H1 (cell line): ENCODE results near the gene NDST3. TPM values are rescaled to one million over a fixed set of nuclear protein-coding genes. Genes with fewer than 3 reads are reported as not detected.

Source experiments
- CTCF ChIA-PET: fragments of 300-600 bp; sonication (Branson Sonifier 250); formaldehyde crosslinking; loops from one replicate; lab custom pipeline; 2021; ENCODE audit not compliant: partially characterized antibody; lab: Charles Lee
- POLR2A ChIA-PET: fragments of 300-600 bp; sonication (Branson Sonifier 250); formaldehyde crosslinking; loops from one replicate; lab custom pipeline; 2021; ENCODE audit warnings: inconsistent platforms; ENCODE audit not compliant: partially characterized antibody; lab: Charles Lee
- DNase-seq, 2 experiments: peaks; one replicate each; pipeline versions ENCODE4 v3.0.0 to v3.0.0-alpha.2; 2010 to 2022; ENCODE audit warnings: low spot score in 2 of 2, low read depth in 1 of 2, mixed read lengths in 1 of 2
- FAIRE-seq: peaks from 2 replicates; lab custom pipeline; 2011; peaks lifted over from hg19 to GRCh38; lab: Jason Lieb, UNC
- H2AFZ ChIP-seq: 2 replicates; pipeline ENCODE4 v1.8.1; 2012; ENCODE audit warnings: low read length, inconsistent platforms
- H2AK5ac ChIP-seq: 2 replicates; pipeline ENCODE4 v1.6.1; 2013; ENCODE audit warnings: low read depth, low read length
- H2BK120ac ChIP-seq: replicated peaks from 2 replicates; pipeline ENCODE3; 2013; ENCODE audit warnings: low read depth, low read length, inconsistent platforms
- H2BK12ac ChIP-seq: 2 replicates; pipeline ENCODE4 v1.6.1; 2013; ENCODE audit warnings: low read depth, low read length
- H2BK15ac ChIP-seq: 2 replicates; pipeline ENCODE4 v1.6.1; 2013; ENCODE audit warnings: low read length
- H2BK20ac ChIP-seq: 2 replicates; pipeline ENCODE4 v1.6.1; 2013; ENCODE audit warnings: low read length
- H2BK5ac ChIP-seq: 2 replicates; pipeline ENCODE4 v1.6.1; 2013; ENCODE audit warnings: low read depth, low read length
- H3K14ac ChIP-seq: 2 replicates; pipeline ENCODE4 v1.6.1; 2013; ENCODE audit warnings: inconsistent platforms; ENCODE audit not compliant: insufficient read length
- H3K18ac ChIP-seq: 2 replicates; pipeline ENCODE4 v1.6.1; 2013; ENCODE audit warnings: low read length; ENCODE audit errors: extremely low read depth
- H3K23ac ChIP-seq: 2 replicates; pipeline ENCODE4 v1.6.1; 2013; ENCODE audit warnings: inconsistent platforms; ENCODE audit not compliant: insufficient read length
- H3K23me2 ChIP-seq: 2 replicates; pipeline ENCODE4 v1.6.1; 2013; ENCODE audit warnings: low read depth, low read length
- H3K27ac ChIP-seq: 2 replicates; pipeline ENCODE4 v1.6.1; 2011; ENCODE audit warnings: low read depth, low read length, inconsistent platforms
- H3K27me3 ChIP-seq, 4 experiments: replicated peaks in 1 of 4; 1 replicate in 1 of 4; 2 replicates in 3 of 4; pipeline versions ENCODE4 v1.6.1 to v1.8.1; 2011 to 2013; ENCODE audit warnings: low read length in 3 of 4, mild to moderate bottlenecking in 3 of 4, inconsistent platforms in 2 of 4, mixed read lengths in 2 of 4, moderate library complexity in 1 of 4; ENCODE audit not compliant: control insufficient read depth in 3 of 4, insufficient read depth in 3 of 4; ENCODE audit errors: extremely low read depth in 1 of 4
- H3K36me3 ChIP-seq, 4 experiments: 2 replicates each; pipeline versions ENCODE4 v1.6.1 to v1.8.1; 2011 to 2013; ENCODE audit warnings: mild to moderate bottlenecking in 4 of 4, low read length in 3 of 4, moderate library complexity in 2 of 4, control low read depth in 1 of 4, inconsistent platforms in 1 of 4; ENCODE audit not compliant: insufficient read depth in 4 of 4, control insufficient read depth in 2 of 4
- H3K4ac ChIP-seq: replicated peaks from 2 replicates; pipeline ENCODE3; 2013; ENCODE audit warnings: low read length, low read depth, mixed read lengths, inconsistent platforms; ENCODE audit not compliant: insufficient read length
- H3K4me1 ChIP-seq, 4 experiments: replicated peaks in 1 of 4; 1 replicate in 1 of 4; 2 replicates in 3 of 4; pipeline versions ENCODE4 v1.6.1 to v1.8.1; 2011 to 2013; ENCODE audit warnings: low read length in 3 of 4, inconsistent platforms in 2 of 4, mixed read lengths in 1 of 4; ENCODE audit not compliant: insufficient read depth in 4 of 4, control insufficient read depth in 3 of 4
- H3K4me2 ChIP-seq, 2 experiments: 2 replicates each; pipeline versions ENCODE4 v1.6.1 to v1.8.1; 2011 to 2013; ENCODE audit warnings: low read depth in 2 of 2, low read length in 2 of 2, control low read depth in 1 of 2, inconsistent platforms in 1 of 2, mild to moderate bottlenecking in 1 of 2; ENCODE audit not compliant: insufficient read depth in 1 of 2
- H3K4me3 ChIP-seq, 4 experiments: fragments of 200-600, 300-600 bp in 1 of 4; sonication (generic), shearing (Covaris generic), sonication (Bioruptor Twin) in 1 of 4; 2 replicates each; pipeline versions ENCODE4 v1.5.1 to v1.8.1; 2011 to 2016; ENCODE audit warnings: low read length in 4 of 4, low read depth in 3 of 4, control low read depth in 2 of 4, inconsistent platforms in 2 of 4, mild to moderate bottlenecking in 2 of 4, mixed read lengths in 1 of 4, moderate library complexity in 1 of 4; ENCODE audit not compliant: insufficient read depth in 2 of 4; ENCODE audit errors: extremely low read depth in 1 of 4
- H3K56ac ChIP-seq: replicated peaks from 2 replicates; pipeline ENCODE3; 2013; ENCODE audit warnings: low read depth, mild to moderate bottlenecking, mixed read lengths, low read length, inconsistent platforms; ENCODE audit not compliant: insufficient read length
- H3K79me1 ChIP-seq: 2 replicates; pipeline ENCODE4 v1.6.1; 2013; ENCODE audit warnings: low read depth, low read length, control low read depth
- H3K79me2 ChIP-seq, 2 experiments: 2 replicates each; pipeline versions ENCODE4 v1.6.1 to v1.8.1; 2012 to 2013; ENCODE audit warnings: low read length in 2 of 2, mild to moderate bottlenecking in 2 of 2, inconsistent platforms in 1 of 2; ENCODE audit not compliant: insufficient read depth in 2 of 2, control insufficient read depth in 1 of 2
- H3K9ac ChIP-seq, 4 experiments: replicated peaks in 1 of 4; 1 replicate in 1 of 4; 2 replicates in 3 of 4; pipeline versions ENCODE4 v1.6.1 to v1.8.1; 2011 to 2013; ENCODE audit warnings: low read depth in 3 of 4, low read length in 3 of 4, control low read depth in 2 of 4, mild to moderate bottlenecking in 2 of 4, moderate library complexity in 2 of 4, inconsistent platforms in 1 of 4; ENCODE audit errors: extremely low read depth in 1 of 4
- H3K9me3 ChIP-seq, 2 experiments: 2 replicates each; pipeline versions ENCODE4 v1.6.1 to v1.8.1; 2012 to 2013; ENCODE audit warnings: mild to moderate bottlenecking in 2 of 2, moderate library complexity in 2 of 2, control low read depth in 1 of 2, inconsistent platforms in 1 of 2, low read depth in 1 of 2, low read length in 1 of 2, mixed read lengths in 1 of 2; ENCODE audit not compliant: insufficient read depth in 2 of 2
- H4K20me1 ChIP-seq, 2 experiments: replicated peaks in 1 of 2; 2 replicates each; pipeline versions ENCODE3 to v1.8.1; 2011 to 2013; ENCODE audit warnings: inconsistent platforms in 2 of 2, low read length in 2 of 2, mild to moderate bottlenecking in 1 of 2; ENCODE audit not compliant: insufficient read depth in 2 of 2, control insufficient read depth in 1 of 2
- H4K5ac ChIP-seq: 2 replicates; pipeline ENCODE4 v1.6.1; 2013; ENCODE audit warnings: low read length, low read depth, mixed read lengths, inconsistent platforms; ENCODE audit not compliant: insufficient read length
- H4K8ac ChIP-seq: 2 replicates; pipeline ENCODE4 v1.8.0; 2013; ENCODE audit warnings: mild to moderate bottlenecking, moderate library complexity, low read length, inconsistent platforms; ENCODE audit not compliant: insufficient read depth; ENCODE audit errors: extremely low read depth
- H4K91ac ChIP-seq: replicated peaks from 2 replicates; pipeline ENCODE3; 2013; ENCODE audit warnings: low read length, mixed read lengths, inconsistent platforms; ENCODE audit not compliant: insufficient read length
- ATF3 ChIP-seq: IDR thresholded peaks from 2 replicates; pipeline ENCODE4 v1.6.1; 2011; ENCODE audit warnings: low read depth, mild to moderate bottlenecking, low read length; ENCODE audit not compliant: insufficient read depth
- EGR1 ChIP-seq: IDR thresholded peaks from 2 replicates; pipeline ENCODE4 v1.6.1; 2011; ENCODE audit warnings: low read depth, low read length, borderline replicate concordance
- FOSL1 ChIP-seq: IDR thresholded peaks from 2 replicates; pipeline ENCODE4 v1.6.1; 2011; ENCODE audit warnings: mild to moderate bottlenecking, low read depth, low read length, moderate library complexity; ENCODE audit not compliant: insufficient read depth
- GABPA ChIP-seq: IDR thresholded peaks from 2 replicates; pipeline ENCODE4 v1.6.1; 2011; ENCODE audit warnings: mild to moderate bottlenecking, low read length, moderate library complexity, borderline replicate concordance; ENCODE audit not compliant: insufficient read depth
- JUN ChIP-seq: IDR thresholded peaks from 2 replicates; pipeline ENCODE4 v1.6.1; 2011; ENCODE audit warnings: low read depth, mild to moderate bottlenecking, improper control_type of control experiment, low read length
- MAFK ChIP-seq: IDR thresholded peaks from 2 replicates; pipeline ENCODE4 v1.6.1; 2012; ENCODE audit warnings: low read depth, mild to moderate bottlenecking, improper control_type of control experiment, low read length
- POLR2A ChIP-seq, 2 experiments: IDR thresholded peaks; 1 replicate in 1 of 2; 2 replicates in 1 of 2; pipeline ENCODE4 v1.6.1; 2011; ENCODE audit warnings: low read depth in 2 of 2, low read length in 2 of 2, mild to moderate bottlenecking in 2 of 2; ENCODE audit errors: control extremely low read depth in 1 of 2
- RNF2 ChIP-seq: fragments of 200-900, 300-1000 bp; sonication (generic); IDR thresholded peaks from 2 replicates; pipeline ENCODE4 v1.7.1; 2016; ENCODE audit warnings: borderline replicate concordance, low read depth, mild to moderate bottlenecking, antibody characterized with exemption, low read length; ENCODE audit not compliant: poor library complexity, severe bottlenecking; ENCODE audit errors: missing control alignments
- RXRA ChIP-seq: IDR thresholded peaks from 2 replicates; pipeline ENCODE4 v1.6.1; 2011; ENCODE audit warnings: low read depth, mild to moderate bottlenecking, low read length, moderate library complexity; ENCODE audit not compliant: insufficient read depth
- SP2 ChIP-seq: IDR thresholded peaks from 2 replicates; pipeline ENCODE4 v1.6.1; 2012; ENCODE audit warnings: mild to moderate bottlenecking, low read length, inconsistent platforms
- SP4 ChIP-seq: IDR thresholded peaks from 2 replicates; pipeline ENCODE4 v1.6.1; 2012; ENCODE audit warnings: low read length, inconsistent platforms
- SUZ12 ChIP-seq: fragments of 200-600 bp; sonication (generic); IDR thresholded peaks from 2 replicates; pipeline ENCODE4 v1.6.1; 2012; ENCODE audit warnings: mild to moderate bottlenecking, inconsistent platforms, low read length, moderate library complexity, mixed read lengths
- TAF1 ChIP-seq: IDR thresholded peaks from 2 replicates; pipeline ENCODE4 v1.6.1; 2011; ENCODE audit warnings: mild to moderate bottlenecking, low read depth, low read length
- TEAD4 ChIP-seq: IDR thresholded peaks from 2 replicates; pipeline ENCODE4 v1.6.1; 2012; ENCODE audit warnings: low read depth, low read length, inconsistent platforms, mixed read lengths
- WGBS, 2 experiments: shearing (Covaris generic) in 1 of 2; methylation state at CpG; one replicate each; pipeline versions ENCODE4 v1.1.6 to v1.1.7; 2013 to 2015; ENCODE audit warnings: low lambda C conversion rate in 2 of 2, mixed read lengths in 2 of 2, inconsistent platforms in 1 of 2, low coverage in 1 of 2, missing lambda C conversion rate in 1 of 2; ENCODE audit not compliant: insufficient replicate concordance in 2 of 2, insufficient coverage in 1 of 2, insufficient read length in 1 of 2; ENCODE audit errors: extremely low coverage in 1 of 2, missing lambda C conversion rate in 1 of 2; 5-methylcytosine and 5-hydroxymethylcytosine counted together
- polyA plus RNA-seq, 7 experiments: library from polyadenylated mRNA; depleted of rRNA in 3 of 7; stranded (reverse) in 5 of 7; unstranded in 2 of 7; fragments of >200 nt in 5 of 7; fragments of 200-250 nt in 2 of 7; gene quantifications; 1 replicate in 5 of 7; 2 replicates in 1 of 7; 4 replicates in 1 of 7; pipeline versions ENCODE4 v1.2.1 to v1.2.3, GENCODE V29; 2011 to 2013; ENCODE audit warnings: missing spikeins in 2 of 7, mixed read lengths in 2 of 7
- total RNA-seq: library from RNA; stranded (reverse); fragmentation: NEBNext Ultra II Directional; extraction: Animal tissue kit (Norgen Biotek cat#: 25700); gene quantifications from 2 replicates; pipeline ENCODE4 v1.2.1, GENCODE V29; 2021

Gene NDST3
- total and polyA plus RNA-seq, 2 of the 8 experiments (the other 6 are each of a cell fraction or from before 2014, with no cell fraction given): 0.35 to 0.60 TPM

- Histone ChIP-seq H2AFZ (no peak overlapping the region), H3K79me2 (no peaks in the 10 kb centered on the region), H3K4me2 (no peak overlapping the region), H3K4ac (no peak overlapping the region), H3K56ac (no peak overlapping the region), H4K5ac (no peak overlapping the region), H3K36me3 (peaks cover 0 to 7% (median 0%) of the 10 kb centered on the region in 4 experiments; a peak in 1 of 8 replicates), H3K27ac (no peak overlapping the region), H3K4me1 (no peaks in the 10 kb centered on the region; a peak in 1 of 7 replicates), H4K91ac (no peak overlapping the region), H2BK15ac (no peak overlapping the region), H3K9ac (no peak overlapping the region), H3K23me2 (no peaks in the 10 kb centered on the region; the same call in 1 of the 2 replicates), H3K14ac (no peak overlapping the region), H2BK12ac (no peak overlapping the region), H3K18ac (no peak overlapping the region), H3K4me3 (no peak overlapping the region), H2BK5ac (no peak overlapping the region), H3K23ac (no peak overlapping the region), H2AK5ac (no peak overlapping the region), H3K9me3 (no peaks in the 10 kb centered on the region), H4K20me1 (peaks cover 0 to 2% of the 10 kb centered on the region in 2 experiments), H2BK20ac (no peak overlapping the region), H2BK120ac (no peak overlapping the region), H3K27me3 (no peaks in the 10 kb centered on the region), H3K79me1 (no peaks in the 10 kb centered on the region), H4K8ac (no peak overlapping the region)
- POLR2A ChIA-PET: no interaction called here
- WGBS, 2 experiments: 99% methylated on average over 3 of the region's 3 CpGs; no CpG with 5 or more reads in 1 of the 2 experiments
- DNase-seq (no peak), FAIRE-seq (no peak)
- CTCF ChIA-PET: no interaction called here
- TF ChIP-seq JUN (no peak), TEAD4 (no peak), GABPA (no peak), RNF2 (no peak), SUZ12 (no peak), MAFK (no peak), SP4 (no peak), POLR2A (IDR thresholded peaks at IDR 0.05; ENCODE audit: control extremely low read depth in 1 of 2, low read depth in 2 of 2, low read length in 2 of 2) (no peak), FOSL1 (no peak), ATF3 (no peak), TAF1 (no peak), SP2 (no peak), RXRA (no peak), EGR1 (no peak)
Observed at GRCh38 chr4:118286685-118287084, 252.4 kb downstream of the NDST3 start.
